ENCODE data around the gene JAZF1. TPM values are rescaled to one million over a fixed set of nuclear protein-coding genes. Genes with fewer than 3 reads are reported as not detected.

JAZF1 gene
- total RNA-seq, 1 experiment from 2014 or later, result 18.8 TPM

GRCh38 chr7:28136420-28136819 is 44.2 kb downstream of the JAZF1 start:
- DNase-seq (ENCODE audit: low spot score), result no peak

GRCh38 chr7:28135760-28136159 is 44.8 kb downstream of the JAZF1 start:
- no peak for DNase-seq (ENCODE audit: low spot score)

DNA sequence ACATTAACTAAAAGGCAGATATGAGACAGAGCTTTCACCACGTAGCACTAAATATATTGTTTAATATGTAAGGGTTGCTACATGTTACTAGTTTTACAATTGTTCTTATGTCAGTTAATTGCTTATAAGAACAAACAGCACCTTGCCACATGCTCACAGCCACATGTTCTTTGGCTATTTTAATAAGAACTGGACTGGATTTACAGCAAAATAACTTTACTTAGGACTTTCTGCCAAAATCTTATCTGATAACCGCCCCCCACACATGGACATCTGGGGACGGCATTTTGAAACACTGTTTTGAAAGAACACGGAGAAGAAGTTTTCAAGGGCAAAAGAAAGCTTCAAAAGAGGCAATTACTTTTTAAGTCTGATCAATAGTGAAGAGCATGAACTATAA is 45.3 kb downstream of the JAZF1 start:
- DNase-seq (ENCODE audit: low spot score), result no peak

GRCh38 chr7:28133872-28134271 is 46.7 kb downstream of the JAZF1 start:
- DNase-seq (ENCODE audit: low spot score), result no peak

DNA sequence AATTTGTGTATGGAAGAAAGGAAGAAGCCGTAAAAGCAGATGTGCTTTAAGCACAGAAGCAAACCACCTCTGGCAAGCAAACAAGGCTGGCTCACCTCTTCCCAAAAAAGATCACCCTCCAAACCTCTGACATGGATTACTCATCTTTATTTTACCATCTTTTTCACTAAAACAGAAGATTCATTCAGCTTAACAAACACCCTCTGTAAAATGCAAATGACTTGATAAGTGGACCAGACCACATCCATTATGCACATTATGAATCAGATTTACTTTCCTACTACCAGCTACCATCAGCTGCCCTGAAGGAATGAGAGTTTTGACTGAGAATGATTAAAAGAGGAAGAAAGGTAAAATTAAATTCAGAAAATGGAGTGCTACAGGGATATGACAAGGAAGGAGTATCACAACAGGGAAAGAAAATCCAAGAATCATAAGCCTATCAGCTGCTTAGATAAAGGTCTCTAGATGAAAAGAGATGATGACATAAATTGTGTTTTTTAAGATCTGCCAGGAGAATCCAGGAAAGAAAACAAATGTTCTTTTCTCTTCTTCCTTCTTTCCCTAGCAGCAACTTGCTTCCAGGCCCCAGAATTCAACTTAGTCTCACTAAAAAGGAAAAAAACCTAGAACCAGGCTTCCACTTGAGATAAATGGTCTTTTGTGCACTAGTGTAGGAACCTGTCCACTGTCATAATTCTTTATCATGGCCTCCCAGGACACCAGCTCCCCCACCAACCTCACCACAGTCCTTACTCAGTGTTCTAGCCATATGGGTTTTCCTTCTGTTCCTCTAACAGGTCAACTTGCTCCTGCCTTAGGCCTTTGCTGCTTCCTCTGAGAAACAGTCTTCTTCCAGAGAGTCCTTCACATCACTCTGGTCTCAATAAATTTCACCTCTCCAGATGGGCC is 47.4 kb downstream of the JAZF1 start:
- peak; percentile 21 for DNase-seq (ENCODE audit: low spot score)

DNA sequence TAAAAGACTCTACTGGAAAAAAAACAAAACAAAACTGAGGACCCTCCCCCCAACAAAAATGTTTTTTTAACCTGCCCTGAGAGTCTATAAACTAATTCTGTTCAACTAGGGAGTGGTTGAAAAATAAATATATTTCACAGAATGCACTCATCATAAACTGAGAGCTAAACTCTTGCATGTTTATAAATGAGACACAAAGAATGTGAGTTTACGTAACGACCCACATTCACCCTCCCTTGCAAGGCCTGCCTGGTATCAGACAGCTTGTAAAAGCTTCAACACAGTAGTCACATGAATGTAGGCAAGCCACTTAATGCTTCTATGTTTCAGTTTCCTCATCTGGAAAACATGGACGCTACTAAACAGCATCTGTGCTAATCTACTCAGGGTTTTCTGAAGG is 50.3 kb downstream of the JAZF1 start:
- peak; percentile 29 for DNase-seq (ENCODE audit: low spot score)

GRCh38 chr7:28128608-28129007 is 52.0 kb downstream of the JAZF1 start:
- DNase-seq (ENCODE audit: low spot score), result peak; percentile 75

DNA sequence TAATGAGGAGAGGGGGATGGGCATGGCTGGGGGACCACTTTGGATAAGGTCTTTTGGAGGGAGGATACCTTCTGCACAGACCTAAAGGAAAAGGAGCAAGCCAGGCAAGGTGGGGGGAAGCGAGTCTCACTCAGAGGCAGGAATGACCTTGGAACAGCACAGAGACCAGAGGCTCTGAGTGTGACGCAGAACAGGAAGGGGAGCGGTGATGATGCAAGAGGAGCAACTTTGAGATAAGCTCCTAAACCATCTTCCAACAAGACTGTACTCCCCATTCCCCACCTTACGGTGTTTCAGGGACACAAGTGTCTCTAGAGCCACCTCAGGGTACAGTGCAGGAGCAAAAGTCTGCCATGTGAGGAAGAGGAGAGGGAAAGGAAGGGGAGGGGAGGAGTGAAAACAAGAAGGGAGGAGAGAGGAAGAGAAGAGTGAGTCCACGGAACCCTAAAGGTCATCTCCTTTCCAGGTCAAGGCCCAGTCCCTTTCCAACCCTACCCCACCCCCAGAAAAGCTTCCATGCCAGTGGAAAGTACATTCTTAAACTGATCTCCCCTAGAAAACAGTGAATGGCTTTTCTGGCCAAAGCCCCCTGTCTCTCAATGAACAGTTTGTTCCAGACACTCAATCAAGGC is 54.1 kb downstream of the JAZF1 start:
- no peak for DNase-seq (ENCODE audit: low spot score)

DNA sequence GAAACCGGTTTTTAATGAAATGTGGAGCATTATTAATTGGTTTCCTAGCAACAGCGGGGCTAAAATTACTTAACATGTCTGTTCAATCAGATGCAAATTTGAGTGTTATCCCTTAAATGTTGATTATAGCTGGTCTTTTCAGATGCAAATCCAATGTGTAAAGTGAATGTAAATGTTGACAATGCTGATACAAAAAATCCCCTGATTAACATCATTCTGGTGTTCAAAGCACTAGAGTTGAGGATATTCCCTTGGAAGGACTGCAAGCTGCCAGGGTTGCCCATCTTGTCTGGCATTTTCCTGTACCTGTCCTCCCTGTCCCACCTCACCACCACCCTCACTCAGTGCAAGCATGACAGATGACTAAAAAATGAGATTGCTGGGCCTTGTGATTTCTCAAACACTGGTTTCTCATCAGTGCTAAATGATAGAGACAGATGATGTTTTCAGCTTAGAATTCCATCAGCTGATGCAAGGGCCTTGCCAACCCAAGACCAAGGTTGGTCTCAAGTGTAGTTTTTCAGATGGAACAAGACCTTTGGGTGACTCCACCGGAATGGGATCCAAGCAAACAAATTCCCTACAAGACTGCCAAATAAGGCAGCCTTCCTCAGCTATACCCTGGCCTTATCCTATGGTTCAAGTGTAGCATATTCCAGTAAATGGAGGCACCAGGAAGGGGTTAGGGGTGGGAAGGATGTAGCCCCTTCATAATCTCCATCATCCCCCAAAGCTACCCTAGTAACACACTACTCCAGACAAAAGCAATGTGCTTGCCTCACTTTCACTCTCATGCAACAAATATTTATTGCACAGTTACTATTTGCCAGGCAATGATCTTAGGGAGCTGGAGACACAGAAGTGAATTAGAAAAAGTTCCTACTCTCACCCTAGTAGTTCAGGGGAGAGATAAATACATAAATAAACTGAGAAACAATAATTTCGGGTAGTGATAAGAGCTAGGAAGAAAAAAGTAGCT is 54.9 kb downstream of the JAZF1 start:
- no peak for DNase-seq (ENCODE audit: low spot score)

- DNase-seq (ENCODE audit: low spot score), result no peak
Measured at GRCh38 chr7:28124413-28124812, 56.2 kb downstream of the JAZF1 start.

DNA sequence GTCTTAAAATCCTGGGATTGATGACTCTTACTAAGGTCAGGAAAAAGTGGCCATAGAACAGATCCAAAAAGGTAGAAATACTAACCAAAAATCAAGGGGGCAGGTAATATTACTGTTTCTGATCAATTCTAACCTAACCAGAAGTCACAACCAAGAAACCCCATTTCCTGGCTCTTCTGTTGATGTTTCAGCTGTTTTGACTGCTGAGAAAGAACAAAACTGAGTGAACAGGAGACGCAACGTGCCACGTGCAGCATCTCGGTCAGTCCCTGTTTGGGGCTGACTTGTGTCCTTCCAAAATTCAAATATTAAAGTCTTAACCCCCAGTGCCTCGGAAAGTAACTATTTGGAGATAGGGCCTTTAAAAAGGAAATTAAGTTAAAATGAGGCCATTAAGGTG is 56.8 kb downstream of the JAZF1 start:
- no peak for DNase-seq (ENCODE audit: low spot score)

DNA sequence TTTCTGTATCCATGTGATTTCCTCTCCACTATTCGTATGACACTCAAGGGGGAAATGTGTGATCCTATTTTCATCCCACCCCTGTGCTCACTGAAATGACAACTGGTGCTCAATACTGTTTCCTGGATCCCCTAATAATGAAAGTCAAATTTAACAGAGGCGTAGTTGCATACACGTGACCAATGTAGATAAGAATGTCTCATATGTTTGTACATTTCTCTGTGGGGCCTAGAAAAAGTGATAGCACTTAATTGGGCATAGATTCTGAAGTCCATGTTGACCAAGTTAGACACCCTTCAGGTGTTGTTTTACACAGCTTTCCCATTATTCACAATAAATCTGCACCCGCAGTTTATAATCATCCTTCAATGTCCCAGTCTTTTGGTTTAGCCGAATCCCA is 59.1 kb downstream of the JAZF1 start:
- DNase-seq (ENCODE audit: low spot score), result no peak

DNA sequence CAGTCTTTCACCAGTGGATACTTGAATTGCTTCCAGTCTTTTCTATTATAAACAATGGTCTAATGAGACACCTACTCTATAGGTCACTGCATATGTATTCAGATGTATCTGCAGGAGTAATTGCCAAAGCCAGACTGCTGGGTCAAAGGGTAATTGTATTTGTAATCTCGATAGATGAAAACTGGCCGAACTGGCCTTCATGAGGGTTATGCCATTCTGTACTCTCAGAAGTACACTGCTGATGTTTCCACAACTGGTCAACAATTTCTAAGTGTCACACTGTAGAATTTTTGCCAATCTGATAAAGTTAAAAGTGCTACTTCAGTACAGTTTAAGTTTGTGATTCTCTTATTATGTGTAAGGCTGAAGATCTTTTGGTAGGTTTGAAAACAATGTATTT is 64.6 kb downstream of the JAZF1 start:
- DNase-seq (ENCODE audit: low spot score), result no peak

DNA sequence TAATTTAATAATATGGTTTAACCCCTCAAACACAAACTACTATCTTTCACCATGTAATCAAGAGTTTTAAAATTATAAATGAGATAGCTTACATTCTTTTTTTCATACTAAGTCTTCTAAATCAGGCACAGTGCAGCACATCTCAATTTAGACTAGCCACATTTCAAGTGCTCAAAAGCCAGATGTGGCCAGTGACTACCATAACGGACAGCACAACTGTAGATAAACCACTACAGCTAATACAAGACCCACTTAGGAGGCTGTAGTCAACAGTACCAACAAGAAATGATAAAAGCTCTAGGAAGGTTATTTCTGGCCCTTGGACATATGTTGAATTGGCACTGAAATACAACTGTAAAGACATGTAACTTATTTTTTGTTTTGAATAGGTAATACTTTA is 65.3 kb downstream of the JAZF1 start:
- no peak for DNase-seq (ENCODE audit: low spot score)

- DNase-seq (ENCODE audit: low spot score), result no peak
Measured at GRCh38 chr7:28114056-28114455, 66.5 kb downstream of the JAZF1 start.

DNA sequence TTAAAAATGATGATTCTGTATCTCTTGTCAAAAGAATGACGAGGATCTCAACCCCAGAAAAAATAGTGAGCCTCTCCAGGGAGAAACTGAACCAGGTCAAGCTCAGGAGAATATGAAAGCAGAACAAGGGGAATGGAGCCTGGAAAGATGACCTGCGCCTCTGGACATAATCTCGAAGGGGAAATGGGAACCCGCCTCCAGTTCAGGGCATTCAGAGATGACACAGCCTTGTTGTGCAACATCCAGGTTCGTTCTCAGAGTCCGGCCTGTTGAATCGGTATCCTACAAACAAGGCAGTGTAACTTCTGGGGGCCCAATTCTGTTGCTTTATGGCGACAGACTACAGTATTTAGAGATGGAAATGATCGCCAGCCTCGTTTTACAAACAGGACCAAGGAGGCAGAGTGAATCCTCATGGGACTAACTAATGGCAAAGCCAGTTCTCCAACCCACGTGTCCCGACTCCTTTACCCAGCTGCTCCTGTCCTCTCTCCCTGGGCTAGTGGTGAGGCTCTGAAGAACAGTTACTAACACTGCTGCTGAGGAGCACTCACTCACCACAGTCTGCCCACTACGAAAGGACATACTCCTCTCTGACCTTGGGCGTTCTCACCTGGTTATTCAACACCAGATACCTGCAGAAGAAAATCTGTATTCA is 67.6 kb downstream of the JAZF1 start:
- no peak for DNase-seq (ENCODE audit: low spot score)

- no peak for DNase-seq (ENCODE audit: low spot score)
Measured at GRCh38 chr7:28112467-28112866, 68.1 kb downstream of the JAZF1 start.

DNA sequence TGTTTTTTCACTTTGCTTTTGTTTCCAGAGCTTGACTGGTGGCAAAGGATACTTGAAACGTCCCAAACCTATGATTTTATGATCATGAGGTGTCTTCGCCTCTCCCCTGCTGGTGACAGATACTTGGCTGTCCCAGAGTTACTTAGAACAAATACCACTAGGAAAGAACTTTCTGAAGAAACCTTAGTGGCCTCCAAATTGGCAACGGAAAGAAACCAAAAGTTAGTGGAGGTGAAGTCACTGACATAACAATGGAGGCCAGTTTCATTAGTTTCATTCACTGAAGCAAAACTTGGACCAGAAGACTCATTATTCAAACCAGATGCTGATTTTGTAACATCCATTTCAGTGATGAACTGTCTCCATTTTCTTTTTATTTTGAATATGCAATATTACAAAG is 68.6 kb downstream of the JAZF1 start:
- no peak for DNase-seq (ENCODE audit: low spot score)

- DNase-seq (ENCODE audit: low spot score), result no peak
Measured at GRCh38 chr7:28110427-28111012, 70.1 kb downstream of the JAZF1 start.

GRCh38 chr7:28108747-28109146 is 71.8 kb downstream of the JAZF1 start:
- DNase-seq (ENCODE audit: low spot score), result no peak

- DNase-seq (ENCODE audit: low spot score), result peak; percentile 75
Measured at GRCh38 chr7:28107960-28108359, 72.6 kb downstream of the JAZF1 start.
